Heart right ventricle (tissue), 16 donors: ENCODE measurements around the gene LRRC52. TPM values are rescaled to one million over a fixed set of nuclear protein-coding genes. Genes with fewer than 3 reads are reported as not detected.
"Not testable (repeated sequence)": the region's sequence is repeated elsewhere in the genome, so short reads cannot be mapped to it uniquely, and the experiment has no call there.

ENCODE experiments used
- ATAC-seq, 8 donors: fragments of 200-7000 bp; cut with Tn5 transposase; one replicate each; pipeline ENCODE4 v1.9.1; 2020; ENCODE audit warnings: mild to moderate bottlenecking in 8 of 8, moderate library complexity in 8 of 8, moderate number of reproducible peaks in 1 of 8
- DNase-seq, 2 donors: peaks; one replicate each; pipeline ENCODE4 v3.0.0-alpha.2; 2020
- H3K27ac ChIP-seq, 10 donors: fragments of 200-600 bp; sonication (generic) in 2 of 10; one replicate each; pipeline versions ENCODE4 v1.5.0 to v1.8.0; 2020 to 2022; ENCODE audit warnings: mild to moderate bottlenecking in 3 of 10
- H3K27me3 ChIP-seq, 7 donors: fragments of 200-600 bp; one replicate each; pipeline ENCODE4 v1.8.0; 2021 to 2022; ENCODE audit warnings: mild to moderate bottlenecking in 2 of 7
- H3K36me3 ChIP-seq, 9 donors: fragments of 200-600 bp; sonication (generic) in 1 of 9; one replicate each; pipeline versions ENCODE4 v1.5.0 to v1.8.0; 2020 to 2022; ENCODE audit warnings: mild to moderate bottlenecking in 2 of 9
- H3K4me1 ChIP-seq, 9 donors: fragments of 200-600 bp; sonication (generic) in 1 of 9; one replicate each; pipeline versions ENCODE4 v1.5.0 to v1.8.0; 2020 to 2022; ENCODE audit warnings: mild to moderate bottlenecking in 4 of 9
- H3K4me3 ChIP-seq, 10 donors: fragments of 200-600 bp; sonication (generic) in 2 of 10; one replicate each; pipeline versions ENCODE4 v1.5.0 to v1.8.0; 2020 to 2022; ENCODE audit warnings: mild to moderate bottlenecking in 7 of 10, moderate library complexity in 2 of 10
- H3K9me3 ChIP-seq, 11 donors: fragments of 200-600 bp in 10 of 11; sonication (generic) in 2 of 11; one replicate each; pipeline versions ENCODE4 v1.5.0 to v1.8.0; 2013 to 2022; ENCODE audit warnings: mild to moderate bottlenecking in 2 of 11, control low read depth in 1 of 11, moderate library complexity in 1 of 11
- CTCF ChIP-seq, 9 donors: fragments of 200-600 bp; sonication (generic) in 2 of 9; IDR thresholded peaks; one replicate each; pipeline versions ENCODE4 v1.5.0 to v1.8.0; 2021 to 2022; ENCODE audit warnings: antibody characterized with exemption in 9 of 9, mild to moderate bottlenecking in 5 of 9, moderate library complexity in 1 of 9
- WGBS, 2 donors: extraction: QIAGEN DNeasy Blood & Tissue Kit; methylation state at CpG; one replicate each; pipeline ENCODE4 v1.1.7; 2013; ENCODE audit warnings: inconsistent platforms in 1 of 2; 5-methylcytosine and 5-hydroxymethylcytosine counted together
- intact Hi-C, 10 donors: fragments of 100-400 bp; cut with DNase I; formaldehyde crosslinking; loops; one replicate each; pipeline versions ENCODE4 v1.11.1 to v1.14.2; 2022
- polyA plus RNA-seq, 2 donors: library from polyadenylated mRNA; stranded (reverse); fragments of 200-250 nt; gene quantifications; one replicate each; pipeline ENCODE4 v1.2.3, GENCODE V29; 2013
- total RNA-seq, 10 donors: library from RNA; stranded (reverse); fragmentation: NEBNext Ultra II Directional in 3 of 10; extraction: Animal tissue kit (Norgen Biotek cat#: 25700) in 3 of 10; gene quantifications; one replicate each; pipeline versions ENCODE4 v1.2.1 to v1.2.4, GENCODE V29; 2021 to 2023
- donor health status: Arrhythmogenic right ventricular cardiomyopathy.
- donor health status: ischemic (EF 13 %, LVEDD 7.1; RV severe dilation, severe dysfunction).
- donor health status: healthy with polysubstance abuse.
- donor health status: DM: no; HTN: yes; CAD: no.
- donor health status: DM: no; HTN: no; CAD: no.
- donor health status: ischemic (EF 25% LVEDD 6.9; RV normal size, moderate dysfunction).
- donor health status: ischemic (EF 25% LVEDD 5.7; RV mildly dilated, moderate dysfunction).
- donor health status: healthy.
- donor health status: DM: yes; HTN: yes; CAD: no.
- donor health status: Ischemic cardiomyopathy.
- donor health status: ischemic (EF 35%, LVEDD 5.7; RV mildly dilated, moderate dysfunction).
- donor health status: nonischemic (EF 11% LVEDD 7.7; RV severe dilation, severe dysfunction).
- donor health status: DM: yes; HTN: yes; CAD: no.
- donor health status: PGD.
- donor health status: ischemic (EF 29% LVEDD 5.4; RV normal size, mild dysfunction).
- donor health status: nonischemic (EF 23%, LVEDD 6.1; RV moderate dilation, normal function).

LRRC52 gene
- total and polyA plus RNA-seq, 12 donors: 0.16 to 1.6 (median 0.55) TPM; not detected in 3

- H3K4me3 ChIP-seq: no peak overlapping the region
- ATAC-seq: no peak
- 97 to 98% methylated on average over 24 of the region's 24 CpGs for WGBS, 2 donors
- H3K9me3 ChIP-seq: no peaks in the 10 kb centered on the region
- TF ChIP-seq CTCF (IDR thresholded peaks at IDR 0.05): no peak
- no peaks in the 10 kb centered on the region for H3K36me3 ChIP-seq
- intact Hi-C loops: no loop called here
- no peak for DNase-seq
- no peak overlapping the region for H3K27ac ChIP-seq
- H3K4me1 ChIP-seq: peaks cover 0 to 2% (median 0%) of the 10 kb centered on the region in 9 donors
- peaks cover 0 to 16% (median 0%) of the 10 kb centered on the region in 7 donors for H3K27me3 ChIP-seq
These were observed 37.4 kb downstream of the LRRC52 start for GRCh38 chr1:165580931-165581871.

GRCh38 chr1:165581926-165582325, 38.1 kb downstream of the LRRC52 start:
- ATAC-seq (no peak), DNase-seq (no peak)
- intact Hi-C loops: no loop called here
- Histone ChIP-seq H3K4me3 (no peak overlapping the region), H3K27ac (no peak overlapping the region), H3K4me1 (no peaks in the 10 kb centered on the region), H3K9me3 (no peaks in the 10 kb centered on the region), H3K36me3 (no peaks in the 10 kb centered on the region), H3K27me3 (peaks cover 0 to 24% (median 0%) of the 10 kb centered on the region in 7 donors)
- 98% methylated on average over 25 of the region's 25 CpGs for WGBS, 2 donors
- no peak for TF ChIP-seq CTCF (IDR thresholded peaks at IDR 0.05)

- DNase-seq (no peak), ATAC-seq (no peak)
- intact Hi-C loops: loop anchor here in 2 of 10 donors (5.0 kb wide), 2 partner anchors 34 to 194 kb away; no protein-coding TSS in a partner anchor
- H3K36me3 ChIP-seq: no peaks in the 10 kb centered on the region
- H3K9me3 ChIP-seq: no peaks in the 10 kb centered on the region
- no peak for TF ChIP-seq CTCF (IDR thresholded peaks at IDR 0.05)
- no peaks in the 10 kb centered on the region for H3K4me1 ChIP-seq
- 82 to 84% methylated on average over 3 of the region's 3 CpGs for WGBS, 2 donors
- no peak overlapping the region for H3K27ac ChIP-seq
- H3K4me3 ChIP-seq: no peak overlapping the region
- H3K27me3 ChIP-seq: peaks cover 0 to 61% (median 0%) of the 10 kb centered on the region in 7 donors
These were observed 42.6 kb downstream of the LRRC52 start for GRCh38 chr1:165586398-165586797.

GRCh38 chr1:165591391-165591790, 47.6 kb downstream of the LRRC52 start:
- H3K4me3 ChIP-seq, H3K9me3 ChIP-seq, H3K4me1 ChIP-seq, ATAC-seq, H3K36me3 ChIP-seq, H3K27ac ChIP-seq, DNase-seq: not testable (repeated sequence)
- peaks cover 0 to 90% (median 14%) of the 10 kb centered on the region in 7 donors for H3K27me3 ChIP-seq
- intact Hi-C loops: loop anchor here in 5 of 10 donors (5.0 to 10.0 kb wide), 5 partner anchors 97 to 447 kb away; no protein-coding TSS in a partner anchor
- WGBS, 2 donors: 88 to 93% methylated on average over 4 of the region's 4 CpGs
